Kidney (tissue), 14 donors: ENCODE data around the gene RXRG. TPM values are rescaled to one million over a fixed set of nuclear protein-coding genes. Genes with fewer than 3 reads are reported as not detected.

Source experiments
- DNase-seq, 5 donors: peaks; one replicate each; pipeline ENCODE4 v3.0.0-alpha.2; 2013 to 2020
- FAIRE-seq: peaks from 2 replicates; lab custom pipeline; 2012; peaks lifted over from hg19 to GRCh38; lab: Jason Lieb, UNC
- H3K27ac ChIP-seq, 2 donors: one replicate each; pipeline ENCODE4 v1.7.0; 2013; ENCODE audit warnings: low read depth in 2 of 2, low read length in 2 of 2, inconsistent platforms in 1 of 2
- H3K27me3 ChIP-seq: one replicate; pipeline ENCODE4 v1.7.1; 2013; ENCODE audit warnings: low read length, inconsistent platforms; ENCODE audit not compliant: control insufficient read depth, insufficient read depth
- H3K36me3 ChIP-seq, 3 donors: one replicate each; pipeline versions ENCODE4 v1.7.0 to v1.7.1; 2013; ENCODE audit warnings: low read length in 3 of 3, control low read depth in 1 of 3, inconsistent platforms in 1 of 3; ENCODE audit not compliant: insufficient read depth in 3 of 3, control insufficient read depth in 2 of 3
- H3K4me1 ChIP-seq, 3 donors: one replicate each; pipeline versions ENCODE4 v1.7.0 to v1.7.1; 2013; ENCODE audit warnings: low read length in 3 of 3, inconsistent platforms in 1 of 3, low read depth in 1 of 3; ENCODE audit not compliant: control insufficient read depth in 2 of 3, insufficient read depth in 2 of 3
- H3K4me3 ChIP-seq, 3 donors: one replicate each; pipeline versions ENCODE4 v1.7.0 to v1.8.1; 2013; ENCODE audit warnings: low read length in 3 of 3, control low read depth in 1 of 3, inconsistent platforms in 1 of 3
- H3K9ac ChIP-seq, 3 donors: one replicate each; pipeline versions ENCODE4 v1.7.0 to v1.7.1; 2013; ENCODE audit warnings: low read length in 3 of 3, control low read depth in 1 of 3, inconsistent platforms in 1 of 3
- H3K9me3 ChIP-seq, 3 donors: one replicate each; pipeline versions ENCODE4 v1.7.0 to v1.7.1; 2013; ENCODE audit warnings: low read length in 3 of 3, control low read depth in 1 of 3, inconsistent platforms in 1 of 3; ENCODE audit not compliant: control insufficient read depth in 2 of 3, insufficient read depth in 1 of 3
- intact Hi-C: fragments of 100-400 bp; cut with DNase I; formaldehyde crosslinking; loops from one replicate; pipeline ENCODE4 v1.11.1; 2022
- polyA plus RNA-seq: library from polyadenylated mRNA; stranded (reverse); fragments of 350-450 nt; fragmentation: Illumina TruSeq; extraction: RNeasy Lipid Tissue Mini Kit (QIAGEN cat#74804); gene quantifications from one replicate; pipeline ENCODE4 v1.2.3, GENCODE V29; 2014; ENCODE audit warnings: low read depth, low replicate concordance; ENCODE audit not compliant: insufficient read depth
- total RNA-seq: library from RNA; stranded (reverse); fragmentation: NEBNext Ultra II Directional; extraction: Animal tissue kit (Norgen Biotek cat#: 25700); gene quantifications from one replicate; pipeline ENCODE4 v1.2.1, GENCODE V29; 2021
- TF ChIP-seq, protein P1 (sequence below): IDR thresholded peaks from 3 replicates; pipeline ENCODE4 v1.5.1; 2012; ENCODE audit warnings: mild to moderate bottlenecking, moderate library complexity, borderline replicate concordance; ENCODE audit not compliant: insufficient read depth; ENCODE audit errors: extremely low read depth
- donor health status: control.
- donor health status: control.
- donor health status: control.
- donor health status: control.
- donor health status: control.
- donor health status: DM: yes; HTN: yes; CAD: no.
- donor health status: Normal renal cell carcinoma (clear cell type).

Gene RXRG
- total and polyA plus RNA-seq, 2 donors from 2014 or later: 0.39 to 0.44 TPM

DNA sequence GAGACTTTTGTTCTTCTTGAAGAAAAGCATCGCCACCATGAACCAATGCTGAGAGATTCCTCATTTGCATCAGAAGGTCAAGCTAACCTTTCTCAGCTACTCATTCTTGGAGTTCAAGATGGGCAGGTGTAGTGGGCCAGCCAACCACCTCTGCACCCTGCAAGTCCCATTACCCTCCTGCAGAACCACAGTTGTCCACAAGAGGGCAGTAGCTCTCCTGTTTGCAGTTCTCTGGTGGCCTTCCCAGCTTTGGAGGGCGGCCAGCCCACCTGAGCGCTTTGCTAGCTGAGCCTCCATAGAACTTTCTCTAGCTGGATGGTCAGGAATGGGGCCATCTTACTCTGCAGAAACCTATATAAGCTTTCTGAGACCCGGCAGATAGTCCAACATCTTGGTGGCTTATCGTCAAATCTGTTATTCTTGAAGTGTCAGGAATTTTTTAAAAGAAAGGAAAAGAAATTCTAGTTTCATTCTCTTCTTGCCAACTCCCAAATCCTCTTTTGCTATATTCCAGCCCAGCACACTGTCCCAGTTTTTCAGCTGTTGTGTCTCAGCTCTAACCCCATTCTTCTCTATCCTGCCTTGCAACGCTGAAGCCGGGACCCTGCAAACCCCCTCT is 77.4 kb downstream of the RXRG start:
- TF ChIP-seq, protein P1, sequence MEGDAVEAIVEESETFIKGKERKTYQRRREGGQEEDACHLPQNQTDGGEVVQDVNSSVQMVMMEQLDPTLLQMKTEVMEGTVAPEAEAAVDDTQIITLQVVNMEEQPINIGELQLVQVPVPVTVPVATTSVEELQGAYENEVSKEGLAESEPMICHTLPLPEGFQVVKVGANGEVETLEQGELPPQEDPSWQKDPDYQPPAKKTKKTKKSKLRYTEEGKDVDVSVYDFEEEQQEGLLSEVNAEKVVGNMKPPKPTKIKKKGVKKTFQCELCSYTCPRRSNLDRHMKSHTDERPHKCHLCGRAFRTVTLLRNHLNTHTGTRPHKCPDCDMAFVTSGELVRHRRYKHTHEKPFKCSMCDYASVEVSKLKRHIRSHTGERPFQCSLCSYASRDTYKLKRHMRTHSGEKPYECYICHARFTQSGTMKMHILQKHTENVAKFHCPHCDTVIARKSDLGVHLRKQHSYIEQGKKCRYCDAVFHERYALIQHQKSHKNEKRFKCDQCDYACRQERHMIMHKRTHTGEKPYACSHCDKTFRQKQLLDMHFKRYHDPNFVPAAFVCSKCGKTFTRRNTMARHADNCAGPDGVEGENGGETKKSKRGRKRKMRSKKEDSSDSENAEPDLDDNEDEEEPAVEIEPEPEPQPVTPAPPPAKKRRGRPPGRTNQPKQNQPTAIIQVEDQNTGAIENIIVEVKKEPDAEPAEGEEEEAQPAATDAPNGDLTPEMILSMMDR: peak; percentile 81
- no peak overlapping the region for H3K27ac ChIP-seq
- H3K36me3 ChIP-seq: no peaks in the 10 kb centered on the region
- no peaks in the 10 kb centered on the region for H3K27me3 ChIP-seq
- FAIRE-seq (no peak), DNase-seq (peak in 4 of 5 donors; percentile 84 to 91 (median 87))
- no peak overlapping the region for H3K4me3 ChIP-seq
- H3K9me3 ChIP-seq: no peaks in the 10 kb centered on the region
- H3K9ac ChIP-seq: no peak overlapping the region
- no peaks in the 10 kb centered on the region for H3K4me1 ChIP-seq
- intact Hi-C loops: no loop called here

DNA sequence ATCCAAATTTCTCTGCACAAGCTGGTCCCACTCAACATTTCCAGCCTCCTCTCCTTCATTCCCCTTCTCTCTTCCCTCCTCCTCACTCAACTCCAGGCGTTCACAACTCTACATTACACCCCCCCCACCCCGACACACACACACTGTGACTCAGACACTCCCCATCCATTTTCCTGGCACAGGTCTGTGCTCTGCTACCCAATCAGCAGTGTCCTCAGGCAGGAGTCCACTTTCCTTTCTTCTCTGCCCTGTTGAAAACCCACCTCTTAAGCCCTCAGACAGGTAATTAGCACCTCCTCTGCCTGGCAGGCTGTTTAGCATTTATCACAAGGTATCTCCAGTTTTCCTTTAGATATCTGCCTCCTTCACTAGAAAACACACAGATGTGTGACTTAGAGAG is 79.6 kb downstream of the RXRG start:
- FAIRE-seq: no peak
- intact Hi-C loops: no loop called here
- H3K27me3 ChIP-seq: peaks cover 9% of the 10 kb centered on the region

DNA sequence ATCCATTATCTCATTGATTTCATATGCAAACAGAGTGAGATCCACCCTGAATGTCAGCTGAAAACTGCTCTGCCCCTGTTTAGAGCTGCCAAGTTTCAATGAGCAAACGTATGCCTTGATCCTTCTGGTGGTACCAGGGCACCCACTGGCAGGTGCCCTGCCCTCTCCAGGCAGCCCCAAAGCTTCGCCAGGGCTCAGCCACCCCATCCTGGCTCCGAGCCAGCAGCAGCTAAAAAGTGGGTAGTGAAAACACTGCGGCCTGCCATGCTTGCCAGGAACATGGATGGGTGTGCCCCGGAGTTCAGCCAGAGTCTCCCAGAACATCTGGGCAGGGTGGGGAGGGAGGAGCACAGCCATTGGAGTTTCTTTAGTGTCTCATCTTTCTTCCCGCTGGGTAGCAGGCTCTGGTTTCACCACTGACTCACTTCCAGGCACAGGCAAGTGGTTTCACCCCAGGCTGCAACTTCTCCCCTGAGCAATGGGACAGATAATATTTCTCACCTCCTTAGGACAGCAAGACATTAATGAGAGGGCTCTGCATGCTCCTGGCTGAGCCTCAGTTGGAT is 80.3 kb downstream of the RXRG start:
- H3K9me3 ChIP-seq: no peaks in the 10 kb centered on the region
- H3K36me3 ChIP-seq: no peaks in the 10 kb centered on the region
- DNase-seq (no peak), FAIRE-seq (no peak)
- no peak overlapping the region for H3K9ac ChIP-seq
- no peak overlapping the region for H3K4me3 ChIP-seq
- intact Hi-C loops: no loop called here
- TF ChIP-seq, protein P1: no peak
- no peak overlapping the region for H3K27ac ChIP-seq
- H3K27me3 ChIP-seq: peaks cover 9% of the 10 kb centered on the region
- no peaks in the 10 kb centered on the region for H3K4me1 ChIP-seq

More for the DNA sequence above, 79.6 kb downstream of the RXRG start:
- Histone ChIP-seq H3K36me3 (no peaks in the 10 kb centered on the region), H3K4me1 (no peaks in the 10 kb centered on the region), H3K4me3 (no peak overlapping the region), H3K9me3 (no peaks in the 10 kb centered on the region), H3K9ac (no peak overlapping the region), H3K27ac (no peak overlapping the region)
- DNase-seq: no peak
- TF ChIP-seq, protein P1: no peak
